NB4 (cell line): ENCODE measurements around the gene ANKZF1.
A peak's percentile ranks its signal among the peaks of the same experiment; 100 is the strongest.

ENCODE experiments used
- DNase-seq: peaks from one replicate; pipeline ENCODE4 v3.0.0; 2010; ENCODE audit warnings: low read depth
- H3K4me3 ChIP-seq: one replicate; pipeline ENCODE4 v1.5.1; 2011; ENCODE audit warnings: mild to moderate bottlenecking, low read depth, low read length, moderate library complexity
- CTCF ChIP-seq: IDR thresholded peaks from one replicate; pipeline ENCODE4 v1.5.1; 2012; ENCODE audit warnings: low read depth, low read length
- MAX ChIP-seq: IDR thresholded peaks from 2 replicates; pipeline ENCODE4 v1.6.1; 2011; ENCODE audit warnings: low read depth, low read length
- MYC ChIP-seq: IDR thresholded peaks from 2 replicates; pipeline ENCODE4 v1.6.1; 2011; ENCODE audit warnings: low read depth, low read length
- POLR2A ChIP-seq: IDR thresholded peaks from 2 replicates; pipeline ENCODE4 v1.6.1; 2011; ENCODE audit warnings: mild to moderate bottlenecking; ENCODE audit not compliant: insufficient read length; ENCODE audit errors: extremely low read depth

The ANKZF1 gene

GRCh38 chr2:219272995-219273394 lies 43.4 kb downstream of the ANKZF1 start:
- H3K4me3 ChIP-seq, result no peak overlapping the region
- no peak for DNase-seq
- TF ChIP-seq CTCF (no peak), MYC (no peak), POLR2A (no peak), MAX (no peak)

GRCh38 chr2:219273937-219274336 lies 44.3 kb downstream of the ANKZF1 start:
- no peak overlapping the region for H3K4me3 ChIP-seq
- TF ChIP-seq POLR2A, result no peak
- no peak for TF ChIP-seq MYC
- TF ChIP-seq CTCF, result no peak
- TF ChIP-seq MAX, result no peak
- DNase-seq, result no peak

GRCh38 chr2:219274361-219274921 lies 44.8 kb downstream of the ANKZF1 start:
- no peak for DNase-seq
- TF ChIP-seq MYC, result no peak
- no peak for TF ChIP-seq MAX
- TF ChIP-seq POLR2A, result no peak
- no peak for TF ChIP-seq CTCF
- H3K4me3 ChIP-seq, result no peak overlapping the region

- TF ChIP-seq CTCF (peak; percentile 98), POLR2A (no peak)
- DNase-seq, result peak; percentile 71
- no peak overlapping the region for H3K4me3 ChIP-seq
Observed at GRCh38 chr2:219277703-219278654, 48.4 kb downstream of the ANKZF1 start.

- DNase-seq, result no peak
- peak overlapping the region; percentile 56 for H3K4me3 ChIP-seq
- no peak for TF ChIP-seq MAX
- no peak for TF ChIP-seq CTCF
- TF ChIP-seq POLR2A, result no peak
- no peak for TF ChIP-seq MYC
Observed at GRCh38 chr2:219278655-219279150, 49.1 kb downstream of the ANKZF1 start.
